ENCODE measurements around the gene MCOLN3. TPM values are rescaled to one million over a fixed set of nuclear protein-coding genes. Genes with fewer than 3 reads are reported as not detected.

Gene MCOLN3, protein sequence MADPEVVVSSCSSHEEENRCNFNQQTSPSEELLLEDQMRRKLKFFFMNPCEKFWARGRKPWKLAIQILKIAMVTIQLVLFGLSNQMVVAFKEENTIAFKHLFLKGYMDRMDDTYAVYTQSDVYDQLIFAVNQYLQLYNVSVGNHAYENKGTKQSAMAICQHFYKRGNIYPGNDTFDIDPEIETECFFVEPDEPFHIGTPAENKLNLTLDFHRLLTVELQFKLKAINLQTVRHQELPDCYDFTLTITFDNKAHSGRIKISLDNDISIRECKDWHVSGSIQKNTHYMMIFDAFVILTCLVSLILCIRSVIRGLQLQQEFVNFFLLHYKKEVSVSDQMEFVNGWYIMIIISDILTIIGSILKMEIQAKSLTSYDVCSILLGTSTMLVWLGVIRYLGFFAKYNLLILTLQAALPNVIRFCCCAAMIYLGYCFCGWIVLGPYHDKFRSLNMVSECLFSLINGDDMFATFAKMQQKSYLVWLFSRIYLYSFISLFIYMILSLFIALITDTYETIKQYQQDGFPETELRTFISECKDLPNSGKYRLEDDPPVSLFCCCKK
- total RNA-seq, result 0.72 TPM
- long read RNA-seq, partial matches to known transcripts, result 0 of 1 reads
- long read RNA-seq, other reads (novel, unspliced or antisense), result 0 of 1 reads

DNA sequence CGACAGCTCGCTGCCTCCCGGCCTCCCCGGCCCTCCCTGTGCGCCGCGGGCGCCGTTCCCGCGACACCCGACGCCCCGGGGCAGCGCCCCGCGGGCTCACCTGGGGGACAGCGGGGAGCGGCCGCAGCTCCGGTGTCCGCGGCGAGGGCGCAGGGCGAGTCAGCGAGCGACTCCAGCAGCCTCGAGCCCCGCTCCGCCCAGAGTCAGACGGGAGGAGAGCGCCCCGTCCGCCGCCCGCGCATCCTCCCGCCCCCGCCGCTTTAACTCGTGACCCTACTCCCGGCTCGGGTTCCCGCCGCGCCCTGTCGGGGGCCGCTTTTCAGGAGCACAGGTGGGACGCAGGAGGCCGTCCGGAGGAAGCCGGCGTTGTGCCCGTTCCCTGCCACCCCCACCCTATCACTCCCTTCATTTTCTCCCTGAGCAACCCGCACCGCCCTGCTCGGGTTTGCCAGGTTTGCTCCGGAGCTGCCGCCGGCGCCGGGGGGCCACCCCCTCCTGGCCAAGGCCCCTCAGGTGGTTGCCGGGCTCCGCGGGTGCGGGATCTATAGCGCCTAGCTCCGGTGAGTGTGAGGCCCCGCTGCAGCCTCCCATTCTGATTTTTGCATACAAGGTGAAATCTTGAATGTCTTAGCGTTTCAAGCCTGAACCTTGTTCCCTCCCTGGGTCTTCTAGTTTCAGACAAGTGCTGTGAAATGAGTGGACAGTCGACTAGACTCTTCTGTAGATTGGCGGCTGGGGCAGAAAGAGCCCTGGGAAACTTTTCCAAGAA is at the start of gene MCOLN3:
Gene MCOLN3, minus strand, starts transcription at position 205 of the 769 bp plus-strand sequence. CDS start 3,140 bp downstream, outside the sequence.
- peak; percentile 59 for ATAC-seq
- intact Hi-C loops (cut with micrococcal nuclease), result no loop called here
- DNase-seq, result peak; percentile 47

DNA sequence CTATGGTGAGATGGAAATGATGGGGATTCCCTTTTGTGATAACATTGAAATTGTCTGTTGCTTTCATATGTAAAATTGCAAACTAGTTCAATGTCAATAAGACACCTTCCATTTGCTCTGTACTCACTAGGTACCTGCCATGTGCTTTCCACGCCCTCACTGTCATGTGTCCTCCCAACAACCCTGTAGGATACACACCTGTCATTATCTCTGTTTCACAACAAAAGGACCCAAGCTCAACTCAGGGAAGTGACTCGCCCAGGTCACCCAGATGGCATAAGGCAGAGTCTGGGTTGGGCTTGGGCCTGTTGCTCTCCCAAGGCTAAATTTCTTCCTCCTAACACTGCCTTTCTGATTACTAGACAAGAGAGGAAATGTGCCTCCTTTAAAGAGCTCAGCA is 45.3 kb upstream of the MCOLN3 start:
- no peak for DNase-seq
- ATAC-seq, result no peak
- intact Hi-C loops (cut with micrococcal nuclease), result no loop called here

DNA sequence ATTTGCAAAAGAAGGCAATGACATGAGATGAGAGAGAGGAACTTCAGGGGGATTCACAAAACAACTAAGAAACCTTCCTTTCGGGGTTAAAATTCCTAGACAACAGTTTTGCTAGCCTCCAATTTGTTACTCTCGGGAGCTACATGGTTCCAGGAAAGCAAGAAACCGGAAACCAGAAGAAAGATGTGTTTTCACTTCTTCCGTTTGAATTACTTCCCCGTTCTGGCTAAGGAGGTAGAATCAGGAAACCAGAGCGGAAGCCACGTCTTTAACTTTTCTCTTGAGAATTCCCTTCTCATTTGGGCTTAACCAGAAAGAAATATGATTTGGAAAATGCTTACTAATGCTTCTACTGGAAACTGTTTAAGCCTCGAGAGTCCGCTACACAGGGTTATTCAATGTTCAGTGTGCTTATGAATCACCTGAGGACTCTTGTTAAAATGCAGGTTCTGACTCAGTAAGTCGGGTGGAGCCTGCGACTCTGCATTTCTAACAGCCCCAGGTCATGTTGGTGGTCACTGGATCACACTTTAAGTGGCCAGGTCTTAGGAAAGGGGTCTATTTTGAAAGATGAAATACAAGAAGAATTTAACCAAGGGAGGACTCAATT is 43.5 kb upstream of the MCOLN3 start:
- intact Hi-C loops (cut with micrococcal nuclease), result no loop called here
- ATAC-seq (no peak), DNase-seq (no peak)

DNA sequence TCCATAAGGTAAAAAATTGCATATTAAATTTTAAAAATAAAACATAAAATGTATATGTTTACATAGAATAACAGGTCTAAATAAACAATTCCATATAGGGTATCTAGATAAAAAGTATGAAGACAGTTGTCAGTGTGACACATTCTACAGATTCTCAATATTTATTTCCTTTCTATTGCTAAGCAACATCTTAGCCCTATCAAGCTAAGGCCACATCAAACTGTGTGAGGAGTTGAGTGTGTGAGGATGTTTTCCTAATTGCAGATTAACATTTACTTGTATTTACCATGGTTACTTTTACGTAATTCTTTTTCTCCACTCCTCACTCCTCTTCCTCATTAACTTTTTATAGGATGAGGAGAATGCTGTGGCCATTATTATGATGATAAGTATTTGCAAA is 41.9 kb upstream of the MCOLN3 start:
- no peak for DNase-seq
- no peak for ATAC-seq
- intact Hi-C loops (cut with micrococcal nuclease), result no loop called here

DNA sequence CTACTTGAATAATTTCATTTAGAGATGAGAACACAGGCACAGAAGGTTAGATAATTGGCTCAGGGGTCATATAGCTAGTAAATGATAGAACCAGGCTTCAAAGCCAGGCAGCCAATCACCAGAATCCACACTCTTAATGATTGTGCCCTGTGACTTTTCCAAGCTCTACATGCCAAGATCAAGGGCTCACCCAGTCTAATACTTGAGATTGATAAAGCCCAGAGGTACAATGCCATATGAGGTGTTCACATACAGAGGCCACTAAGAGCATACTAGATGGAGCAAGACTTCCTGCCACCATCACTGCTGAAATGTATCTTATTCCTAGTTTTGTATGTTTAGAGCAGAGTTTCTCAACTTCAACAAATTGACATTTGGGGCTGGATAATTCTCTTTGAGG is 40.9 kb upstream of the MCOLN3 start:
- ATAC-seq, result no peak

DNA sequence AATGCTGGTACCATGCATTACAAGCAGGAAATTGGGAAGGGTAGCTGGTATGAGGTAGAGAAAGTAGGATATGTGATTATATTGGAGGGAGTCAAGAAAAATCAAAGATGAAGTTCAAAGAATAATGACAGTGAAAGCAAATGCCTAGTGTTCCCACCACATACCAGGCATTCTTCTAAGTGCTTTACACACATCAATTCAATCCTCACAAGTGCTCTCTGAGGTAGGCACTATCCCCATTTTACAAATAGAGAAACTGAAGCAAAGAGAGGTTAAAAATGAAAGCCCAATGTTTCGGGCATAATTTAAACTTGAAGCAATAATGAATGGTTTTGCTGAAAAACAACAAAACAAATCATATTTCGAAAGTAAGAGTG is 40.1 kb upstream of the MCOLN3 start:
- DNase-seq, result no peak
- intact Hi-C loops (cut with micrococcal nuclease), result no loop called here

More for the DNA sequence above, 40.9 kb upstream of the MCOLN3 start:
- no peak for DNase-seq
- intact Hi-C loops (cut with micrococcal nuclease), result no loop called here

DNA sequence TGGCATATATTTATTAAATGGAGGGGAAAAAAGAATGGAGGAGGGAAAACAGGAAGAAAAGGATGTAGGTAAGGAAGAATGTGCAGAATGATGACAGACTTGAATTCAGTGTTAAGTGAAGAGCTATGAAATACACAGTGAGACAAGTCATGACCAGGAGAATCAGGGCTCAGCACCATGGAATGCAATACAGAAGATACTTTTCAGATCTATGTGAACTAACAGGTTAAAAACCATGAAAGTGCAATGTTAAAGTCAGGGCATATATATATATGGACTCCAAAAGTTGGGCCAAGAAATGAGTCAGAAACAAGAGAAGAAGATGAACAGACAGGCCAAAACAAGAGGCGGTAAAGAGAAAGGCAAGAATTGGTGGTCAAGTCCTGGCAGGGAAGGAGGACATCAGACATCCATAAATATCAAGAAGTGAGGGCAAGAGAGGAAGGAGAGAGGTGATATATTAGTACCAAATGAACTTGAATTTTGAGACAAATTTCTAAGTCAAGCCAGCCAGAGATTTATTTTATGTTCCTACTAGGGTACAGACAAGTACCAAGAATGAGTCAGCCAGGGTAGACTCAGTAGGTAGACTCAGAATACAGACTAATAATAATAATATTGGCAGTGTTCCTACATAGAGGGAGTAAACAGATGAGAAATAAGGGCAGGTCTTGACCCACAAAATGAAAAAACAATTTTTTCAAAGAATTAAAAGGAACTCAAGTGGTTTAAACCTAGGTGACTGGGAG is 39.5 kb upstream of the MCOLN3 start:
- DNase-seq, result no peak
- no peak for ATAC-seq
- intact Hi-C loops (cut with micrococcal nuclease), result no loop called here

More for the DNA sequence above, 40.1 kb upstream of the MCOLN3 start:
- no peak for ATAC-seq

DNA sequence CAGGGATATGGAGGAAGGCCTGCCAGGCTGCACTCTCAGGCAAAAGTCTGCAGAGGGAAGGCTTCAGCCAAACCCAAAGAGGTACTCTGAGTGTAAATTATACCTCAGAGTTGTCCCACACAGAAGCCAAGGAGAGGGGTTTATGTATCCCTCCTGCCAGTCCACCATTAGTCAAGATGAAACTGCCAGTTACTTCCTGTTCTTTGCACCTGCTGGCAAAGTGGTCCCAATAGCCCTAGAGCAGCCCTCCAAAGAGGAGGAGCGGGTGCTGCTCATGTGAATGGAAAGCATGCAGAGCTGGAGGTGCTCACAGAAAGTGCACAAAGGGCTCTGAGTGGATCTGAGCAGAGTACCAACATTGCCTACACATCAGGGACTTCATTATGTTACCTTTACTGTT is 37.1 kb upstream of the MCOLN3 start:
- intact Hi-C loops (cut with micrococcal nuclease), result no loop called here
- DNase-seq, result no peak

DNA sequence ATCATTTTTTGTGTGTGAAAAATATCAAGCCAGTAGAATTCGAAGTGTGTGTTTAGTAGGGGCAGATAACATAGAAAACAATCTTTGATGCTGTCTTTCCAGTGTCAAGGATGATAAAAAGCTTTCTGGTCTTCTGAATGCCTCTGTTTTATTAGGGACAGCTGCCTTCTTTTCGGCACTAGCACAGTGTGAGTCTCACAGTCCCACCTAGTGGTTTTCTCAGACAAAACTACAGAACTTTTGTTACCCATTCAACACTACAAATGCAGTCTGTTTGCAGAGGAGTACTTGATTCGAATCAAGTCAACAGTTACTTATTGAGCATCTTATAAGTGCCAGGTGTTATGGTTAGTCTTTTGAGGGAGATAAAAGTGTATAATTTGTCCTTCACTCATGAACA is 30.6 kb upstream of the MCOLN3 start:
- DNase-seq, result no peak
- ATAC-seq, result no peak
- intact Hi-C loops (cut with micrococcal nuclease), result no loop called here

More for the DNA sequence above, 37.1 kb upstream of the MCOLN3 start:
- ATAC-seq, result no peak

DNA sequence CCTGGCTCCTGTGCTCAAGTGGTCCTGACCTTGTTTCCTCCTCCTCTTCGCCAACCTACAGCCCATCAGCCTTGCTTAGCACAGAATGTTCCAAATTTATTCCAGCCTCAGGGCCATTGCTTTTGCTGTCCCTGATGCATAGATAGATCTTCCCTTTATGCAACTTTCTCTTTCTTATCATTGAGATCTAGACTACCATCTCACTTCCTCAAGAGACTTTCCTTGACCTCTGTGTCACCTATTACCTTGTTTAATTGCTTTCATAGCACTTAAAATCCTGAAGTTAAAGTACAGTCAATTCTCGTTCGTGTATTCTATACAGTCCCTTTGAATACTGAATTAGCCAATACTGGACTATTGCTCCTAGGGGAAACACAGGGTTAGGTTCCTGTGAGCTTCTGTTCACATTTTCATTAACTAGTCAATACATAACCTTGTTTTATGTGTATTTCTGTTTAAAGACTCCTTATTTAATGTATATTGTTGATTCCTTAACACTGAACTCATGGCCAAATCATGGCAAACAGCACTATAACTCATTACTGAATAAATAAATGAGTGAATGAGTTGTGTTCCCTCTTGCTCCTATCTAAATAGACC is 26.2 kb upstream of the MCOLN3 start:
- intact Hi-C loops (cut with micrococcal nuclease), result no loop called here
- DNase-seq, result no peak
- no peak for ATAC-seq

DNA sequence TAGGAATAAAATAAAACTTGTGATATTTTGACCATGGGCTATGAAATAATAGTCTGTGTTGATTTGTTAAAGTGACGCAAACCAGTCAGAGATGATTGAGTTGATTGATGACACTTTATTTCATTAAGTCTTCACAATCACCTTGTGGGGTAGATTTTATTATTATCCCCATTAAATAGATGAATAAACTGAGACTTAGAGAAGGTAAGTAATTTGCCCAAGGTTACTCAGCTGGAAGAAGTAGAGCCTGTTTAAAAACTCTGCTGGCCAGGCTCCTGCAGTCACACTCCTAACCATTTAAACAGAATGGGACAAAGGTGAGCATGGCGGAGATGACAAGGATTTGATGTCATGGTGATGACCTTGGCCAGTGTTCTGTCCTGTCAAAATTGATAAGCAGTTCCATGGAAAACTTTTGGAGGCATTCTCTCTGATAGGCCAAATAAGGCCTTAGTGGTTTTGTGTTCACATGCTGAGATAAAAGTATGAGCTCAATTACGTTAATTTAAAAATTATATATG is 22.7 kb upstream of the MCOLN3 start:
- DNase-seq, result no peak
- intact Hi-C loops (cut with micrococcal nuclease), result no loop called here
- no peak for ATAC-seq

DNA sequence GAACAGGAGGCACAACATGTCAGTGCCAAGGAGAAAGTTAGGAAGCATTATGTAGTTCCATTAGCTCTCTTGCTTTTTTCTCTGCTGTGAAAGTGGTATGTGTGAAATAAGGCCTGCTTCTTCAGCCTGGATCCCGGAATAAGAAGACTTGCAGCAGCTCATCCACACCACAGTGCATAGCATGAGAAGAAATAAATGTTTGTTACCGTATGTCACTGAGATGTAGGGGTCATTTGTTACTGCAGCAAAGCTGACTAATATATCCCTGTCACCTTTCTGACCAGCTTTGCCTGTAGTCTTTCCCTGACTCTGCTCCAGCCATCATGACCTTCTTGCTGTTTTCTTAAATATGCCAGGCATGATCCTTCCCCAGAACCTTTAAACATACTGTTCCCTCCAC is 20.5 kb upstream of the MCOLN3 start:
- ATAC-seq (no peak), DNase-seq (no peak)
- intact Hi-C loops (cut with micrococcal nuclease), result no loop called here

DNA sequence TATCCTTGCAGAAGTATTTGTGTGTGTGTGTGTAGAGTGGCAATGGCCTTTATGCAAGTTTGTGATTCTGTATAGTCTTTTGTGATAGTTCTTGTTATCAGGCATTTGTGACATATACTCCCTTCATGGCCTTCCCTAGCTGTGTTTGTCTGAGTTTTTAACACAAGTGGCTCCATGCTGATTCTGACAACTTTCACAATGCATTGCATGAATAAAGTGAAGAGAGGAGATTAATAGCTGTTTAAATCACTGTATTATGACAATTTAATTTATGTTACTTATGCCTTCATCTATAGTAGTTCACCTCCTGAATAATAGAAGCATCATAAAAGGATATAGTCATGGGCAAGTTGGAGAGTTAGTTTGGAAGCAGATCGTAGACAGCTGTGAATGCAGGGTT is 17.2 kb upstream of the MCOLN3 start:
- intact Hi-C loops (cut with micrococcal nuclease), result no loop called here
- no peak for DNase-seq

DNA sequence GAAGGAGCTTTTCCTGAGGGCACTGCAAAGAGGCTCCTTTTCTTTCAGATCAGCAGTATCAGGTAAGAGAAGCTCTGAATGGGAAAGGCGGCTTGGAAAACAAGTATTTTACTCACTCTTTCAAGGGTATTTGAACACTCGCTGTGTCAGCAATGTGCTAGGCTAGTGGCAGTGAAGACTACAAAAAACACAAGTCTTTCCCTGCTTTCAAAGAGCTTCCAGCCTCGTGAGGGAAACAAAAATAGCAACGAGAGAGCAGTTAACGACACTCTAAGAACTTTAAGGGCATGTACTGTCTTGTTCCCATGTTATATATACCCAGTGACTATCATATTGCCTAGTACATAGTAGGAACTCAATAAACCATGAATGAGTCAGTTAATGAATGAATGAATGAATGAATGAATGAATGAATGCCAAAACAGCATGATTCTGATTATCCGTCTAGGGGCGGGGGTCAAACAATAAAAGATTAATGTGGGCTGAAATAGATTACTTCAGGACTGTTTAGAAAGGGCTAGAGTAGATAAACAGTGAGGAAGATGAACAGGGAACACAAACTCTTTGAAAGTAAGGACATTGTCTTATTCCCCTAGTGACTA is 14.2 kb upstream of the MCOLN3 start:
- intact Hi-C loops (cut with micrococcal nuclease), result no loop called here
- DNase-seq (no peak), ATAC-seq (peak; percentile 52)

More for the DNA sequence above, 17.2 kb upstream of the MCOLN3 start:
- ATAC-seq, result no peak

DNA sequence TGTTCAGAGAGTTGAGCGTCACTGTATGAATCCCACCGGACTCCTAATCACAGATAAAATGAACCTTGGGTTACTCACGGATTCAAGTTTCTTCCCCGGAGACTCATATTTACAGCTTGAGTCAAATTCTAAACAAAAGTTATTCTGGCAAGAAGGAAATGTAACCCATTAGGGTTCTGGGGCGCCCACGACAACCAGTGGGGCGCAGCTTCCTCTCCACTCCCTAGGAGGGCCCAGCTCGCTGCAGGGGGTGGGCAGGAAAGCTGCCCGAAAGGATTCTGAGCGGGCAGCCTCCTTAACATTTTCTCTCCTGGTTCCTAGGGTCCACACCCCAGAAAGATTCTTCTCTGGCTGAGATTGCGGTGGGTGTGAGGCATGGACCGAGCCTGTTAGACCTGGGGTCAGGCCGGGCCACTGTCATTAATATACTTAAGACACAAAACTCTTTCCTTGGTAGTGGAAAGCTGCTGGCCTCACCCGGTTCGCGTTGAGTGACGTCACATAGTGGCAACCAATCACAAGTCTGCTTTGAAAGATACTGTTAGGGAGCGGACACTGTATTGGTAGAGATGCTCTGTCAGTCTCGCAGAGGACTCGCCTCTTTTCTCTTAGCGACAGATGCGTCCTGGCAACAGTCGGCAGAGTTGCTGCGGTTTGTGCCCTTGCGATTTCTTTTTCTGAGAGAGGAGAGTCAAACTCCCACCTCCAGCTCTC is 13.6 kb upstream of the MCOLN3 start:
- ATAC-seq, result peak; percentile 100
- peak; percentile 74 for DNase-seq
- intact Hi-C loops (cut with micrococcal nuclease), result no loop called here

DNA sequence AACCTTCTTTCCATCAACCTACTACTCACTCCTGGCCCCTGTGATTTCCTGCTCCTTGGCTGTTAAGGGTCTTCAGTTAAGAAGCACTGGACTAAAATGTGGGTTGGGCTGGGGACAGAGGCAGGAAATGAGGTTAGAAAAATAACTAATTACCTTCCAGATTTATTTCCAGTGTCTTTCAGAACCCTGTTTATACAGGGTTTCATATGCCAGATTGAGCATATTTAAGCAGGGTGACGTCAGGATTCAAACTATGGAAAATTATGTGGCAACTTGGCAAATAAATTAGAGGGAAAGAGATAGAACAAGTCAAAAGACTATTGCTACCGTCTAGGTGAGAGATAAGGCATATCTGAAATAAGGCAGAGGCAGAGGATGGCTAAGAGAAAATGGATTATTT is 11.7 kb upstream of the MCOLN3 start:
- ATAC-seq (no peak), DNase-seq (no peak)
- intact Hi-C loops (cut with micrococcal nuclease), result no loop called here

DNA sequence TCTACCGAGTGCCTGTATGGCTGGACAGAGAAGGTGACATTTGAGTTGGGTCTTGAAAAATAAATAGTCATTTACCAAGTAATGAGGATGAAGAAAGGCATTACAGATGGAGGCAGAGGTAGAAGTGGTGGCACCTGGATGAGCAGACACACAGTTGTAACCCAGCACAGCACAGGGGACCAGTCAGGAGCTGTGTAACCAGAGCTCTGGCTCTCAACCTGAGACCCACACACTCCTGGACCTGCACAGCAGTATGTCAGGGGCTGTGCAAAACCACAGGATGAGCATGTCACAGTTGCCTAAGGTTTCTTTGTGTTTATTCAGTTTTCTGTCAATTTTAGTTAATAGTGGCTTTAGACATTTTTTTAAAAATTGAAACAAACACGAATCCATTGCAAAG is 11.3 kb upstream of the MCOLN3 start:
- intact Hi-C loops (cut with micrococcal nuclease), result no loop called here
- ATAC-seq, result no peak
- no peak for DNase-seq
